ENCODE measurements around the gene ROPN1B. TPM values are rescaled to one million over a fixed set of nuclear protein-coding genes. Genes with fewer than 3 reads are reported as not detected.

ROPN1B gene
- polyA plus RNA-seq, 2 donors: 0.06 TPM; not detected in 1

DNA sequence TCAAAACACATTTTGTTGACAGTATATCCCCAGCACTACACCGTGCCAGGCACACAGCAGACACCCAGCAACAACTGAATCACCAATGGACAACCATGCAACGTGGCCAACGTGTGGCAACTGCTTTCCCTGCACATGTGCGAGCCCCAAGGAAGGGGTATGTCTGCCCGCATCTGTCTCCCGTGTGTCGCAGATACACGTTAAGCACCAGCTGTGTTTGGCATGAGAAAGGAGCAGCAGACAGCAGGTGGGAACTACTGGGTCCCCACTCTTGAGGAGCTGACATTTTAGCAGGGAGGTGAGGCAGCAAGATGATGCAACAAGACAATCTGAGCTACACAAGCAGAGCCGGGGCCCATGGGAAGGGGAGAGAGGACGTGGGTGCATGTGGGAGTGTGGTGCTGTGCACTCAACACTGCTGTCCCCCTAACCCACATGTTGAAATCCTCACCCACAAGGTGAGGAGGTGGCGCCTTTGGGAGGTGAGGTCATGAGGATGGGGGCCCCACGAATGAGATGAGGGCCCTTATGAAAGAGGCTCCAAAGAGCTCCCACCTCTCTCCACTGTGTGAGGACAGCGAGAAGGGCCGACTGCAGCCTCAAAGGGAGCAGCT lies 56.2 kb downstream of the ROPN1B start:
- Histone ChIP-seq H3K4me1 (ENCODE audit: control insufficient read depth in 2 of 2, insufficient read depth in 2 of 2, low read length in 1 of 2) (no peaks in the 10 kb centered on the region), H3K4me3 (ENCODE audit: low read depth in 1 of 2, low read length in 2 of 2) (no peak overlapping the region), H3K36me3 (ENCODE audit: control insufficient read depth in 2 of 2, insufficient read depth in 2 of 2, low read length in 1 of 2) (peaks cover 0 to 19% of the 10 kb centered on the region in 2 donors), H3K27ac (ENCODE audit: low read depth in 2 of 2, low read length in 1 of 2) (no peak overlapping the region), H3K9me3 (ENCODE audit: control insufficient read depth in 2 of 2, insufficient read depth in 1 of 2, low read depth in 1 of 2, low read length in 1 of 2) (peaks cover 6 to 7% of the 10 kb centered on the region in 2 donors), H3K27me3 (ENCODE audit: control insufficient read depth in 1 of 2, insufficient read depth in 2 of 2, low read length in 2 of 2) (no peaks in the 10 kb centered on the region)
- 87 to 92% methylated on average over 14 of the region's 14 CpGs for WGBS, 2 donors

DNA sequence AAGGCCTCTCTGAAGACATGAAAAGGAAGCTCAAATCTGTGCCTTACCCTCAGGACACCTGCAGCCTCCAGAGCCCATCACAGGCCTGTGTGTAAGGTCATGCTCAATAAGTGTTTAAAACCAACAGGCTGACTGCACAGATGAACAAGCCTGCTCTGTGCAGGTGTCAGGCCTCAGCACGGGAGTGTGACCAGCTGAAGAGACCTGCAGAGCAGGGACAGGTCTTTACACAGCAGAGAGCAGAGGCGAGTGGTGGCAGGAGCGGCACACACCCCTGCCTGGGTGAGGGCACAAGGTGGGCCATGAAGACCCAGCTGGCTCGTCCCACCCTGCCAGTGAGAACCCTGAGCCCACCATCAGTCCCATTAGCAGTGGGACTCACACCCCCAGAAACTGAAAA lies 56.9 kb downstream of the ROPN1B start:
- Histone ChIP-seq H3K9me3 (ENCODE audit: control insufficient read depth in 2 of 2, insufficient read depth in 1 of 2, low read depth in 1 of 2, low read length in 1 of 2) (peaks cover 6 to 7% of the 10 kb centered on the region in 2 donors), H3K36me3 (ENCODE audit: control insufficient read depth in 2 of 2, insufficient read depth in 2 of 2, low read length in 1 of 2) (peaks cover 0 to 19% of the 10 kb centered on the region in 2 donors), H3K27ac (ENCODE audit: low read depth in 2 of 2, low read length in 1 of 2) (no peak overlapping the region), H3K4me3 (ENCODE audit: low read depth in 1 of 2, low read length in 2 of 2) (no peak overlapping the region), H3K27me3 (ENCODE audit: control insufficient read depth in 1 of 2, insufficient read depth in 2 of 2, low read length in 2 of 2) (no peaks in the 10 kb centered on the region), H3K4me1 (ENCODE audit: control insufficient read depth in 2 of 2, insufficient read depth in 2 of 2, low read length in 1 of 2) (no peaks in the 10 kb centered on the region)
- WGBS, 2 donors: 94 to 95% methylated on average over 4 of the region's 4 CpGs

DNA sequence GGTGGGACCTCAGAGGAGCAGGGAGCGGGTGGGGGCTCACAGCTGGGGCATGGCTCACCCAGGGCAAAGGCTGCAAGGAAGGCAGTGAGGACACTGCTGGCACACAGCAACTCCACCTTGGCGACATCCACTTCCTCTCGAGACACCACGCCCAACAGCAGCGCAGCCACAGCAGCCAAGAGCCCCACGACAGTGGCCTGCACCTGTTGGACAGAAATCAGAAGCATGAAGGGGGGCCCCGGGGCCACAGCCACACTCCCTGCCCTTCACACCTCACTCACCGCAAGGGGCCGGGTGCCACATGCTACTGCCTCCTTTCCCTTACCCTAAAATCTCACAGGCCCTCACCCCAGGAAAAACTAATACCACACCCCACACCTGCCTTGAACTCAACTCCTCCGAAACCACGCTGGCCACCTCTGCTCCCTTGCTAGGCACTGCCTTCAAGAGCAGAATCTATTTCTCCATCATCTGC lies 57.3 kb downstream of the ROPN1B start:
- Histone ChIP-seq H3K27me3 (ENCODE audit: control insufficient read depth in 1 of 2, insufficient read depth in 2 of 2, low read length in 2 of 2) (no peaks in the 10 kb centered on the region), H3K4me1 (ENCODE audit: control insufficient read depth in 2 of 2, insufficient read depth in 2 of 2, low read length in 1 of 2) (no peaks in the 10 kb centered on the region), H3K36me3 (ENCODE audit: control insufficient read depth in 2 of 2, insufficient read depth in 2 of 2, low read length in 1 of 2) (peaks cover 0 to 19% of the 10 kb centered on the region in 2 donors), H3K27ac (ENCODE audit: low read depth in 2 of 2, low read length in 1 of 2) (no peak overlapping the region), H3K9me3 (ENCODE audit: control insufficient read depth in 2 of 2, insufficient read depth in 1 of 2, low read depth in 1 of 2, low read length in 1 of 2) (peaks cover 6 to 7% of the 10 kb centered on the region in 2 donors), H3K4me3 (ENCODE audit: low read depth in 1 of 2, low read length in 2 of 2) (no peak overlapping the region)
- 85 to 87% methylated on average over 11 of the region's 11 CpGs for WGBS, 2 donors

DNA sequence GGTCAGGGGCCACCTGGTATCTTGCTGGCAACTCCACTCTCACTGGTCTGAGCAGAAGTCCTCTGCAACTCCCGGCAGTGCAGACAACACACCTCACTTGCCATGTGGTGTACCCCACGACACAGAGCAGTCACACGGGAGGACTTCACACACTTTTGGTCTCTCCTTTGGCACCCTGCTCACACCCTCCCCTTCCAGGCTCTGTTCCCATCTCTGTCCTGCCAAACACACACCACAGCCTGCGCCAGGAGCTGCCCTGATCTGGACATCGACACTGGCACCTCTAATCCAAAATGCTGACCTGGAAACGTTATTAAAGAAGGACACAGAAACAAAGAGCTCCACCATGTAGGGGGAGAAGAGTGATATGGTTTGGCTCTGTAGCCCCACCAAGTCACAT lies 57.8 kb downstream of the ROPN1B start:
- WGBS, 2 donors: 85 to 95% methylated on average over 6 of the region's 6 CpGs
- H3K9me3 ChIP-seq (ENCODE audit: control insufficient read depth in 2 of 2, insufficient read depth in 1 of 2, low read depth in 1 of 2, low read length in 1 of 2): peaks cover 6 to 7% of the 10 kb centered on the region in 2 donors
- no peak overlapping the region for H3K4me3 ChIP-seq (ENCODE audit: low read depth in 1 of 2, low read length in 2 of 2)
- H3K27me3 ChIP-seq (ENCODE audit: control insufficient read depth in 1 of 2, insufficient read depth in 2 of 2, low read length in 2 of 2): no peaks in the 10 kb centered on the region
- H3K36me3 ChIP-seq (ENCODE audit: control insufficient read depth in 2 of 2, insufficient read depth in 2 of 2, low read length in 1 of 2): peaks cover 0 to 19% of the 10 kb centered on the region in 2 donors
- no peaks in the 10 kb centered on the region for H3K4me1 ChIP-seq (ENCODE audit: control insufficient read depth in 2 of 2, insufficient read depth in 2 of 2, low read length in 1 of 2)
- H3K27ac ChIP-seq (ENCODE audit: low read depth in 2 of 2, low read length in 1 of 2): no peak overlapping the region

DNA sequence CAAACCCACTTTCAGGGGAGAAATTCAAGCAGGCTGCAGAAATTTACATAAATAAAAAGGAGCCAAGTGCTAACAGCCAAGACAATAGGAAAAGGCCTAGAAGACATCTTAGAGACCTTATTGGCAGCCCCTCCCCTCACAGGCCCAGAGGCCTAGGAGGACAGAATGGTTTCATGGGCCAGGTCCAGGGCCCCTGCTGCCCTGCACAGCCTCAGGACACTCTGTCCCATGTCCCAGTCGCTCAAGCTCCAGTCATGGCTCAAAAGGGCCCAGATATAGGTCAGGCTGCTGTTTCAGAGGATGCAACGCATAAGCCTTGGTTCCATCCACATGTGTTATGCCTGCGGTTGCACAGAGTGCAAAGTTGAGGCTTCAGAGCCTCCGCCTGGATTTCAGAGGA lies 59.1 kb downstream of the ROPN1B start:
- H3K4me1 ChIP-seq (ENCODE audit: control insufficient read depth in 2 of 2, insufficient read depth in 2 of 2, low read length in 1 of 2): no peaks in the 10 kb centered on the region
- no peak overlapping the region for H3K27ac ChIP-seq (ENCODE audit: low read depth in 2 of 2, low read length in 1 of 2)
- H3K4me3 ChIP-seq (ENCODE audit: low read depth in 1 of 2, low read length in 2 of 2): no peak overlapping the region
- peaks cover 0 to 19% of the 10 kb centered on the region in 2 donors for H3K36me3 ChIP-seq (ENCODE audit: control insufficient read depth in 2 of 2, insufficient read depth in 2 of 2, low read length in 1 of 2)
- WGBS, 2 donors: 95 to 98% methylated on average over 4 of the region's 4 CpGs
- peaks cover 6 to 7% of the 10 kb centered on the region in 2 donors for H3K9me3 ChIP-seq (ENCODE audit: control insufficient read depth in 2 of 2, insufficient read depth in 1 of 2, low read depth in 1 of 2, low read length in 1 of 2)
- H3K27me3 ChIP-seq (ENCODE audit: control insufficient read depth in 1 of 2, insufficient read depth in 2 of 2, low read length in 2 of 2): no peaks in the 10 kb centered on the region

DNA sequence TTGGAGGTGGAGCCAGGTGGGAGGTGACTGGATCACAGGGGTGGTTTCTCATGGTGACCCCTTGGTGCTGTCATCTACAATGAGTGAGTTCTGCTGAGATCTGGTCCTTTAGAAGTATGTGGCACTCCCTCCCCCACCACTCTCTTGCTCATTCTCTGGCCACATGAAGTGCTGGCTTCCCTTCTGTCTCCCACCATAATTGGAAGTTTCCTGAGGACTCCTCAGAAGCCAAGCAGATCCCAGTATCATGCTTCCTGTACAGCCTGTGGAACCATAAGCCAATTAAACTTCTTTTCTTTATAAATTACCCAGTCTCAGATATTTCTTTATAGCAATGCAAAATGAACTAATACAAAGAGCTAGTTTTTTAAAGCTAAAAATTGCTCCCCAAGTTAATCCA lies 60.3 kb downstream of the ROPN1B start:
- H3K27ac ChIP-seq (ENCODE audit: low read depth in 2 of 2, low read length in 1 of 2): no peak overlapping the region
- H3K9me3 ChIP-seq (ENCODE audit: control insufficient read depth in 2 of 2, insufficient read depth in 1 of 2, low read depth in 1 of 2, low read length in 1 of 2): peaks cover 6 to 7% of the 10 kb centered on the region in 2 donors
- no peaks in the 10 kb centered on the region for H3K4me1 ChIP-seq (ENCODE audit: control insufficient read depth in 2 of 2, insufficient read depth in 2 of 2, low read length in 1 of 2)
- peaks cover 0 to 18% of the 10 kb centered on the region in 2 donors for H3K36me3 ChIP-seq (ENCODE audit: control insufficient read depth in 2 of 2, insufficient read depth in 2 of 2, low read length in 1 of 2)
- H3K27me3 ChIP-seq (ENCODE audit: control insufficient read depth in 1 of 2, insufficient read depth in 2 of 2, low read length in 2 of 2): no peaks in the 10 kb centered on the region
- no peak overlapping the region for H3K4me3 ChIP-seq (ENCODE audit: low read depth in 1 of 2, low read length in 2 of 2)

DNA sequence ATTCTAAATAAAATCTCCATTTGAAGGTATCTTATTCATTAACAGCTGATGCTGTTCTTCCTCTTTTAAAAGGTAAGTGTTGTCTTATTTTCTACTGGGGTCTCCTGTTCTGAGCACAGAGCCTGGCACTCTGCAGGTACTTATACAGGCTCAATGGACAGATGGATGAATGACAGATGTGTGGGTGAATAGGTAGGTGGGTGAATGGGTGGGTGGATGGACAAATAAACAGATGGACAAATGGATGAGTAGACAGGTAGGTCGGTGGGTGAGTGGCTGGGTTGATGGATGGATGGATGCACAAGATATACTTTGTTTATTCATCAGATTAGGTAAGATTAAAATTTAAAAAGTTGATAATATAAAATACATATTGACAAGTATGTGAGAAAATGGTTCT lies 61.5 kb downstream of the ROPN1B start:
- H3K4me1 ChIP-seq (ENCODE audit: control insufficient read depth in 2 of 2, insufficient read depth in 2 of 2, low read length in 1 of 2): no peaks in the 10 kb centered on the region
- H3K27ac ChIP-seq (ENCODE audit: low read depth in 2 of 2, low read length in 1 of 2): no peak overlapping the region
- peaks cover 6 to 7% of the 10 kb centered on the region in 2 donors for H3K9me3 ChIP-seq (ENCODE audit: control insufficient read depth in 2 of 2, insufficient read depth in 1 of 2, low read depth in 1 of 2, low read length in 1 of 2)
- peaks cover 0 to 7% of the 10 kb centered on the region in 2 donors for H3K36me3 ChIP-seq (ENCODE audit: control insufficient read depth in 2 of 2, insufficient read depth in 2 of 2, low read length in 1 of 2)
- WGBS, 2 donors: 39 to 61% methylated on average over 1 of the region's 1 CpG
- H3K27me3 ChIP-seq (ENCODE audit: control insufficient read depth in 1 of 2, insufficient read depth in 2 of 2, low read length in 2 of 2): no peaks in the 10 kb centered on the region
- H3K4me3 ChIP-seq (ENCODE audit: low read depth in 1 of 2, low read length in 2 of 2): no peak overlapping the region

DNA sequence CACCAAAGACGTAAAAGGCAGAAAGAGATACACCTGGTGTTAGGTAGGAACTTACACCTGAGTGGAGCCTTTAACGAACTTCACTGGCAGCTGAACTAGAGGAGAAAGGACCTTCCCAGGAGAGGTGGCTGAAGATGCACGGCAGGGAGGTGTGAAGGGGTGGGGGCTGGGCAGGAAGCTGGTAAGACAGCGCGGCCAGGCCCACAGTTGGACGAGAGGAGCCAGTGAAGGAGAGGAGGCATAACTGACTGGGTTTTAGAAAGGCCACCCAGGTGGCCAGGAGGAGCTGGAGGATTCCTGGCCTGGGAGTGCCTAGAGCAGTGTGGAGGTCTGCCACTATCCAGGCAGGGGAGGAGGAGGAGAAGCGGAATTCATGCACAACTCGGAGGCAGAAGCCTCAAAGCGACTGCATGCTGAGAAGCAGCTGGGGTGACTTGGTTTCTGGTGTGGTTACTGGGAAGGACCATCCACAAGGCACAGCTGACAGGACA lies 63.0 kb downstream of the ROPN1B start:
- WGBS, 2 donors: 81 to 85% methylated on average over 9 of the region's 9 CpGs
- H3K9me3 ChIP-seq (ENCODE audit: control insufficient read depth in 2 of 2, insufficient read depth in 1 of 2, low read depth in 1 of 2, low read length in 1 of 2): peaks cover 6 to 7% of the 10 kb centered on the region in 2 donors
- H3K27me3 ChIP-seq (ENCODE audit: control insufficient read depth in 1 of 2, insufficient read depth in 2 of 2, low read length in 2 of 2): no peaks in the 10 kb centered on the region
- H3K36me3 ChIP-seq (ENCODE audit: control insufficient read depth in 2 of 2, insufficient read depth in 2 of 2, low read length in 1 of 2): no peaks in the 10 kb centered on the region
- H3K27ac ChIP-seq (ENCODE audit: low read depth in 2 of 2, low read length in 1 of 2): no peak overlapping the region
- H3K4me1 ChIP-seq (ENCODE audit: control insufficient read depth in 2 of 2, insufficient read depth in 2 of 2, low read length in 1 of 2): no peaks in the 10 kb centered on the region
- no peak overlapping the region for H3K4me3 ChIP-seq (ENCODE audit: low read depth in 1 of 2, low read length in 2 of 2)

Data from esophagus (tissue), 2 donors.